GM21390 (cell line): ENCODE data around the gene PDE10A.

Experiments used
- ATAC-seq: cut with Tn5 transposase; IDR thresholded peaks from one replicate; pipeline ENCODE4 v1.9.1; 2021; ENCODE audit not compliant: unreplicated experiment

The PDE10A gene

GRCh38 chr6:165678904-165679303 is 15.9 kb upstream of the PDE10A start:
- ATAC-seq = no peak

- no peak for ATAC-seq
Observed at GRCh38 chr6:165678429-165678828, 15.4 kb upstream of the PDE10A start.

- no peak for ATAC-seq
Observed at GRCh38 chr6:165677091-165677490, 14.1 kb upstream of the PDE10A start.

- no peak for ATAC-seq
Observed at GRCh38 chr6:165676435-165677068, 13.5 kb upstream of the PDE10A start.

GRCh38 chr6:165675120-165675519 is 12.1 kb upstream of the PDE10A start:
- ATAC-seq = no peak

- ATAC-seq = no peak
Observed at GRCh38 chr6:165674155-165675029, 11.4 kb upstream of the PDE10A start.

- no peak for ATAC-seq
Observed at GRCh38 chr6:165671222-165671768, 8.3 kb upstream of the PDE10A start.

GRCh38 chr6:165668951-165669350 is 5.9 kb upstream of the PDE10A start:
- no peak for ATAC-seq

GRCh38 chr6:165665384-165665672 is 2.3 kb upstream of the PDE10A start:
- ATAC-seq = no peak

GRCh38 chr6:165664559-165665383 is 1.7 kb upstream of the PDE10A start:
- no peak for ATAC-seq

- no peak for ATAC-seq
Observed at GRCh38 chr6:165663736-165664558, 906 bp upstream of the PDE10A start.

- no peak for ATAC-seq
Observed at GRCh38 chr6:165663377-165663735, 315 bp upstream of the PDE10A start.

- ATAC-seq = no peak
Observed at GRCh38 chr6:165662041-165662748, 846 bp downstream of the PDE10A start.

GRCh38 chr6:165661664-165662025 is 1.4 kb downstream of the PDE10A start:
- no peak for ATAC-seq

GRCh38 chr6:165660857-165661663 is 2.0 kb downstream of the PDE10A start:
- ATAC-seq = no peak

GRCh38 chr6:165659945-165660856 is 2.8 kb downstream of the PDE10A start:
- no peak for ATAC-seq

GRCh38 chr6:165658395-165659058 is 4.5 kb downstream of the PDE10A start:
- ATAC-seq = no peak

GRCh38 chr6:165657325-165657680 is 5.7 kb downstream of the PDE10A start:
- no peak for ATAC-seq
